Measurements from ENCODE around the gene BANF2. TPM values are rescaled to one million over a fixed set of nuclear protein-coding genes. Genes with fewer than 3 reads are reported as not detected.

Gene BANF2
- total and polyA plus RNA-seq, 2 donors: 0.14 to 0.25 TPM

- WGBS: 85% methylated on average over 5 of the region's 5 CpGs
- Histone ChIP-seq H3K36me3 (ENCODE audit: control insufficient read depth in 2 of 2, insufficient read depth in 2 of 2, low read length in 1 of 2) (no peaks in the 10 kb centered on the region), H3K27me3 (ENCODE audit: control insufficient read depth in 2 of 2, insufficient read depth in 1 of 2, low read length in 1 of 2) (no peaks in the 10 kb centered on the region), H3K4me3 (ENCODE audit: low read length in 2 of 2) (no peak overlapping the region), H3K27ac (ENCODE audit: low read depth in 1 of 2, low read length in 1 of 2) (no peak overlapping the region), H3K4me1 (ENCODE audit: control insufficient read depth in 2 of 2, insufficient read depth in 2 of 2, low read length in 2 of 2) (no peaks in the 10 kb centered on the region), H3K9me3 (ENCODE audit: control insufficient read depth in 2 of 2, insufficient read depth in 1 of 2, low read length in 1 of 2) (no peaks in the 10 kb centered on the region)
- no peak for DNase-seq (ENCODE audit: low read depth in 6 of 9, low spot score in 9 of 9)
Observed at GRCh38 chr20:17748279-17748678, 48.5 kb downstream of the BANF2 start.

GRCh38 chr20:17749626-17749977 is 49.8 kb downstream of the BANF2 start:
- H3K36me3 ChIP-seq (ENCODE audit: control insufficient read depth in 2 of 2, insufficient read depth in 2 of 2, low read length in 1 of 2): no peaks in the 10 kb centered on the region
- no peak overlapping the region for H3K27ac ChIP-seq (ENCODE audit: low read depth in 1 of 2, low read length in 1 of 2)
- no peaks in the 10 kb centered on the region for H3K4me1 ChIP-seq (ENCODE audit: control insufficient read depth in 2 of 2, insufficient read depth in 2 of 2, low read length in 2 of 2)
- no peak overlapping the region for H3K4me3 ChIP-seq (ENCODE audit: low read length in 2 of 2)
- H3K27me3 ChIP-seq (ENCODE audit: control insufficient read depth in 2 of 2, insufficient read depth in 1 of 2, low read length in 1 of 2): no peaks in the 10 kb centered on the region
- DNase-seq (ENCODE audit: low read depth in 6 of 9, low spot score in 9 of 9): no peak
- no peaks in the 10 kb centered on the region for H3K9me3 ChIP-seq (ENCODE audit: control insufficient read depth in 2 of 2, insufficient read depth in 1 of 2, low read length in 1 of 2)
- 89% methylated on average over 5 of the region's 5 CpGs for WGBS

- 86% methylated on average over 15 of the region's 15 CpGs for WGBS
- Histone ChIP-seq H3K27me3 (ENCODE audit: control insufficient read depth in 2 of 2, insufficient read depth in 1 of 2, low read length in 1 of 2) (no peaks in the 10 kb centered on the region), H3K4me1 (ENCODE audit: control insufficient read depth in 2 of 2, insufficient read depth in 2 of 2, low read length in 2 of 2) (no peaks in the 10 kb centered on the region), H3K9me3 (ENCODE audit: control insufficient read depth in 2 of 2, insufficient read depth in 1 of 2, low read length in 1 of 2) (no peaks in the 10 kb centered on the region), H3K27ac (ENCODE audit: low read depth in 1 of 2, low read length in 1 of 2) (no peak overlapping the region), H3K36me3 (ENCODE audit: control insufficient read depth in 2 of 2, insufficient read depth in 2 of 2, low read length in 1 of 2) (no peaks in the 10 kb centered on the region), H3K4me3 (ENCODE audit: low read length in 2 of 2) (no peak overlapping the region)
- no peak for DNase-seq (ENCODE audit: low read depth in 6 of 9, low spot score in 9 of 9)
Observed at GRCh38 chr20:17749978-17750721, 50.4 kb downstream of the BANF2 start.

GRCh38 chr20:17750722-17751045 is 50.9 kb downstream of the BANF2 start:
- 88% methylated on average over 2 of the region's 2 CpGs for WGBS
- Histone ChIP-seq H3K27ac (ENCODE audit: low read depth in 1 of 2, low read length in 1 of 2) (no peak overlapping the region), H3K4me3 (ENCODE audit: low read length in 2 of 2) (no peak overlapping the region), H3K36me3 (ENCODE audit: control insufficient read depth in 2 of 2, insufficient read depth in 2 of 2, low read length in 1 of 2) (no peaks in the 10 kb centered on the region), H3K4me1 (ENCODE audit: control insufficient read depth in 2 of 2, insufficient read depth in 2 of 2, low read length in 2 of 2) (no peaks in the 10 kb centered on the region), H3K9me3 (ENCODE audit: control insufficient read depth in 2 of 2, insufficient read depth in 1 of 2, low read length in 1 of 2) (no peaks in the 10 kb centered on the region), H3K27me3 (ENCODE audit: control insufficient read depth in 2 of 2, insufficient read depth in 1 of 2, low read length in 1 of 2) (no peaks in the 10 kb centered on the region)
- DNase-seq (ENCODE audit: low read depth in 6 of 9, low spot score in 9 of 9): no peak

GRCh38 chr20:17751640-17752039 is 51.9 kb downstream of the BANF2 start:
- Histone ChIP-seq H3K36me3 (ENCODE audit: control insufficient read depth in 2 of 2, insufficient read depth in 2 of 2, low read length in 1 of 2) (no peaks in the 10 kb centered on the region), H3K4me3 (ENCODE audit: low read length in 2 of 2) (no peak overlapping the region)
- 96% methylated on average over 8 of the region's 8 CpGs for WGBS

GRCh38 chr20:17752459-17752858 is 52.7 kb downstream of the BANF2 start:
- Histone ChIP-seq H3K27me3 (ENCODE audit: control insufficient read depth in 2 of 2, insufficient read depth in 1 of 2, low read length in 1 of 2) (no peaks in the 10 kb centered on the region), H3K9me3 (ENCODE audit: control insufficient read depth in 2 of 2, insufficient read depth in 1 of 2, low read length in 1 of 2) (no peaks in the 10 kb centered on the region), H3K4me3 (ENCODE audit: low read length in 2 of 2) (no peak overlapping the region), H3K27ac (ENCODE audit: low read depth in 1 of 2, low read length in 1 of 2) (no peak overlapping the region), H3K4me1 (ENCODE audit: control insufficient read depth in 2 of 2, insufficient read depth in 2 of 2, low read length in 2 of 2) (no peaks in the 10 kb centered on the region), H3K36me3 (ENCODE audit: control insufficient read depth in 2 of 2, insufficient read depth in 2 of 2, low read length in 1 of 2) (no peaks in the 10 kb centered on the region)
- 51% methylated on average over 2 of the region's 2 CpGs for WGBS
- DNase-seq (ENCODE audit: low read depth in 6 of 9, low spot score in 9 of 9): no peak

More at GRCh38 chr20:17751640-17752039, 51.9 kb downstream of the BANF2 start:
- no peak for DNase-seq (ENCODE audit: low read depth in 6 of 9, low spot score in 9 of 9)
- no peaks in the 10 kb centered on the region for H3K9me3 ChIP-seq (ENCODE audit: control insufficient read depth in 2 of 2, insufficient read depth in 1 of 2, low read length in 1 of 2)
- no peaks in the 10 kb centered on the region for H3K4me1 ChIP-seq (ENCODE audit: control insufficient read depth in 2 of 2, insufficient read depth in 2 of 2, low read length in 2 of 2)
- H3K27ac ChIP-seq (ENCODE audit: low read depth in 1 of 2, low read length in 1 of 2): no peak overlapping the region
- no peaks in the 10 kb centered on the region for H3K27me3 ChIP-seq (ENCODE audit: control insufficient read depth in 2 of 2, insufficient read depth in 1 of 2, low read length in 1 of 2)

- H3K36me3 ChIP-seq (ENCODE audit: control insufficient read depth in 2 of 2, insufficient read depth in 2 of 2, low read length in 1 of 2): no peaks in the 10 kb centered on the region
- peaks cover 0 to 5% of the 10 kb centered on the region in 2 donors for H3K9me3 ChIP-seq (ENCODE audit: control insufficient read depth in 2 of 2, insufficient read depth in 1 of 2, low read length in 1 of 2)
- no peaks in the 10 kb centered on the region for H3K4me1 ChIP-seq (ENCODE audit: control insufficient read depth in 2 of 2, insufficient read depth in 2 of 2, low read length in 2 of 2)
- no peak for DNase-seq (ENCODE audit: low read depth in 6 of 9, low spot score in 9 of 9)
- H3K4me3 ChIP-seq (ENCODE audit: low read length in 2 of 2): no peak overlapping the region
- 95% methylated on average over 4 of the region's 4 CpGs for WGBS
- H3K27ac ChIP-seq (ENCODE audit: low read depth in 1 of 2, low read length in 1 of 2): no peak overlapping the region
- H3K27me3 ChIP-seq (ENCODE audit: control insufficient read depth in 2 of 2, insufficient read depth in 1 of 2, low read length in 1 of 2): no peaks in the 10 kb centered on the region
Observed at GRCh38 chr20:17753516-17753915, 53.8 kb downstream of the BANF2 start.

- H3K27ac ChIP-seq (ENCODE audit: low read depth in 1 of 2, low read length in 1 of 2): no peak overlapping the region
- no peak for DNase-seq (ENCODE audit: low read depth in 6 of 9, low spot score in 9 of 9)
- no peaks in the 10 kb centered on the region for H3K4me1 ChIP-seq (ENCODE audit: control insufficient read depth in 2 of 2, insufficient read depth in 2 of 2, low read length in 2 of 2)
- H3K36me3 ChIP-seq (ENCODE audit: control insufficient read depth in 2 of 2, insufficient read depth in 2 of 2, low read length in 1 of 2): no peaks in the 10 kb centered on the region
- no peak overlapping the region for H3K4me3 ChIP-seq (ENCODE audit: low read length in 2 of 2)
- WGBS: 89% methylated on average over 6 of the region's 6 CpGs
- H3K27me3 ChIP-seq (ENCODE audit: control insufficient read depth in 2 of 2, insufficient read depth in 1 of 2, low read length in 1 of 2): no peaks in the 10 kb centered on the region
- peaks cover 0 to 12% of the 10 kb centered on the region in 2 donors for H3K9me3 ChIP-seq (ENCODE audit: control insufficient read depth in 2 of 2, insufficient read depth in 1 of 2, low read length in 1 of 2)
Observed at GRCh38 chr20:17756529-17756928, 56.8 kb downstream of the BANF2 start.

- Histone ChIP-seq H3K9me3 (ENCODE audit: control insufficient read depth in 2 of 2, insufficient read depth in 1 of 2, low read length in 1 of 2) (peaks cover 0 to 12% of the 10 kb centered on the region in 2 donors), H3K4me1 (ENCODE audit: control insufficient read depth in 2 of 2, insufficient read depth in 2 of 2, low read length in 2 of 2) (no peaks in the 10 kb centered on the region), H3K4me3 (ENCODE audit: low read length in 2 of 2) (no peak overlapping the region), H3K27me3 (ENCODE audit: control insufficient read depth in 2 of 2, insufficient read depth in 1 of 2, low read length in 1 of 2) (no peaks in the 10 kb centered on the region), H3K27ac (ENCODE audit: low read depth in 1 of 2, low read length in 1 of 2) (no peak overlapping the region), H3K36me3 (ENCODE audit: control insufficient read depth in 2 of 2, insufficient read depth in 2 of 2, low read length in 1 of 2) (no peaks in the 10 kb centered on the region)
- WGBS: 97% methylated on average over 2 of the region's 2 CpGs
- DNase-seq (ENCODE audit: low read depth in 6 of 9, low spot score in 9 of 9): no peak
Observed at GRCh38 chr20:17757496-17757895, 57.7 kb downstream of the BANF2 start.

Data from thymus (tissue), 11 donors.